Activated gamma-delta T cell treated with anti-CD3 and anti-CD28 coated beads, Interleukin-2, amount 50 U/mL, for 16 hours (primary cell): ENCODE results near the gene CFDP1.

Experiments
- DNase-seq: peaks from one replicate; pipeline ENCODE4 v3.0.0-alpha.2; 2020; ENCODE audit warnings: low read depth

The CFDP1 gene

DNA sequence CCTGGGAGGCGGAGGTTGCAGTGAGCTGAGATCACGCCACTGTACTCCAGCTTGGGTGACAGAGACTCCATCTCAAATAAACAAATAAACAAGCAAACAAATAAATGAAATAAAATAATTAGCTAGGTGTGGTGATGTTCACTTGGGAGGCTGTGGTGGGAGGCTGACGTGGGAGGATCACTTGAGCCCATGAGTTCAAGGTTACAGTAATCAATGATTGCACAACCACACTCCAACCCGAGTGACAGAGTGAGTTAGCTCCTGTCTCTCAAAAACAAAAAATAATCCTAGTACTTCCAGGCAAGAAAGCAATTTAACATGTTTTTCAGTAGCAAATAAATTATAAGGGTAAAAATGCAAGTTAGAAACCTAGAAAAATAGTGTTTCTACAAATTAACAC is 26.4 kb downstream of the CFDP1 start:
- DNase-seq = no peak

DNA sequence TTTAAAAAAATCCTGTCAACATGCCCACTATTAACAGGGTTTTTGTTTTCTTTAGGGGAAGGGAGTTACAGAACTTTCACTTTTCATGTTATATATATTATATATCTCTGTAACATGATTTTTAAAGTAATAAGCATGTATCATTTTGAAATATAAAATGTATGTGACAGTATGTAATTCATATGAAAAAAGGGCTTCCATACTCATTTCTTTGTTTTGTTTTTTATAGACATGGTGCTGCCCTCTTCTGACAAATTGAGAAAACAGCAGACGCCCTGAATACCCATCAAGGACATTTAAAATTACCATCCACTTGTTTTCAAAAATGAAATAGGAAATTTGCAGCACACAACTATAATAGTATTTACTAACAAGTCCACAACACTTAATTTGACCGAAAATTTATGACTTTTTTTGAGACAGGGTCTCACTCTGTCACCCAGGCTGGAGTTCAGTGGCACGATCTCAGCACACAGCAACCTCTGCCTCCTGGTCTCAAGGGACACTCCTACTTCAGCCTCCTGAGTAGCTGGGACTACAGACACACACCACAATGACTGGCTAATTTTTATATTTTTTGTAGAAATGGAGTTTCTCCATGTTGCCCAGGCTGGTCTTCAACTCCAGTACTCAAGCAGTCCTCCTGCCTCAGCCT is 30.4 kb downstream of the CFDP1 start:
- no peak for DNase-seq

GRCh38 chr16:75402159-75402820 is 31.0 kb downstream of the CFDP1 start:
- DNase-seq = no peak

DNA sequence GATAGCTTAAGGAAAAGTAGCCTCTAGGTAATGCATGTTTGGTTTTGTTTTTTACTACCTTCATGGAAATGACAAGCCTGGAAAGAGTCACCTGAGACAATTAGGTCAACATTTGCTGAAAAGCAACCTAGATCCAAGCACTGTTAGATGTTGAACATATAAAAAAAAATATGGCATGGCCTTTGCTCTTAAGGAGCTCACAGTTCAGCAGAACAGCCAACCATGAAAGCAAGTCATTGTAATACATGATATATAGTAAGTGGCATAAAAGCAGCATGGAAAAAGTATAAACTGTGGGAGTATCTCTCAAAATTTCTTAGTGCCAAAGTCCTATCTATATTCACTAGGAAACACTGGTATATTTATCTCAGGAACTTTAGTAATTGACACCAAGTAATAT is 31.6 kb downstream of the CFDP1 start:
- DNase-seq = no peak

DNA sequence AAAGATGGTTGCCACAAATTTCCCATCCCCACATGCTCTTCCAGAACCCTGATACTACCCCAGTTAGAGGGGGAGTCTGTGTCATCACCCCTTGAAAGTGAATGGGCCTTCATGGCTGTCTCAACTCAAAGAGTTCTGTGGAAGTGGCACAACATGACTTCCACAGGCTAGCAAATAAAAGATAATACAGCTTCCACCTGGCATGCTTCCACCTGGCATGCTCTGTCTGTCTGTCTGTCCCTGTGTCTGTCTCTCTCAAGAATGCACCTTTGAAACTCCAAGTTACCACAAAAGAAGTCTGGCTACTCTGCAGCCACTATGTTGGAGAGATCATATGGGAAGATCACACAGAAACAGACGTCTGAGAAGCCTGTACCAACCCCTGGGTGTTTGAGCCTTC is 35.0 kb downstream of the CFDP1 start:
- DNase-seq = no peak

DNA sequence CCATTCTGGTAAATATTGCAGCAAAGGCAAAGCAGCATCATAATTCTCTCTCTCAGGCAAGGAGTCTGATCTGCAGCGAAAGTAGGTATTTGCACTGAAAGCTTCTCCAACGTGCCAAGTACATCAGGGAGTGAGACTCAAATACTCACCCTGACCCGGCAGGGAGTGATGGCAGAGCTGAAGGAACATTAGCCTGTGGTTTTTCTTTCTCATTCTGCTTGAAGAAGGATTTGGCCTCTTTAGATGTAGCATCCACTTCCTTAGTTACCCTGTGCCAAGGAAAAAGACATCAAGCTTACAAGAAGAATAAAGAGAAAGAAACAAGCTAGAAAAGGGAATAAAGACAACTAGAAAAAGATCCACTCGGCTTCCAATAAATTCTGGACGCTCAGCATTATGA is 38.4 kb downstream of the CFDP1 start:
- no peak for DNase-seq

GRCh38 chr16:75392906-75393305 is 40.4 kb downstream of the CFDP1 start:
- DNase-seq = no peak

DNA sequence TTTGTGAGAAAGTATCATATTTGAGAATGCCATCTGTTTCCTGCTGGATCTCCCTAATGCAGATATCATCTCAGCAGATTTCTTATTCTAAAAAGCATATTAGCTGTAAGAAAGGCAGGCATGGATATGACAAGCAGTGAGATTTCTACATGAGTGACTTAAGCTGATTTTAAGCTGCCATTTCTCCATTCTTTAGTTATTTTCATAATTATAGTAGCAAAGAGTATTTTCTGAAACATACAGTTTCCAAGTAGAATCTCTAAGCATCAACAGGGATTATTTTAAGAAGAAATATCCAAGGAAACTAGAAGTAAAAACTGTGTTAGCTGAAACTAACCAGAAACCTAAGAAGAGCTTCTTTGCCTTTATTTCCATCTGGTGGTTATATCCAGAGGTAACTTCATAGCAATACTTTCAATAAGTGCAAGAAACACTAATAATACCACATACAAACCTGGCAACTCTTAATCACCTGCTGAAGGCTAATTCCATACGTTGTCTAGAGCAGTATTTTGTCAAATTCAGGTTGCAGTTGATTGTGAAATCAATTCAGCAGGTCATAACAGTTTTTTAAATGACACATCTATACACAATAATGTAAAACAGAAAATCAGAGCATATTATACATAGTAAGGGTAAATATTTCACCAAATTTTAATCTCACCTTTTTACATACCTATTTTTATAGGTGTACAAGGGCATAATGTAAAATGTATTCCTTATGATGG is 42.2 kb downstream of the CFDP1 start:
- no peak for DNase-seq

GRCh38 chr16:75389096-75389690 is 44.1 kb downstream of the CFDP1 start:
- DNase-seq = no peak

GRCh38 chr16:75387951-75388350 is 45.4 kb downstream of the CFDP1 start:
- no peak for DNase-seq

GRCh38 chr16:75385507-75386152 is 47.7 kb downstream of the CFDP1 start:
- no peak for DNase-seq

DNA sequence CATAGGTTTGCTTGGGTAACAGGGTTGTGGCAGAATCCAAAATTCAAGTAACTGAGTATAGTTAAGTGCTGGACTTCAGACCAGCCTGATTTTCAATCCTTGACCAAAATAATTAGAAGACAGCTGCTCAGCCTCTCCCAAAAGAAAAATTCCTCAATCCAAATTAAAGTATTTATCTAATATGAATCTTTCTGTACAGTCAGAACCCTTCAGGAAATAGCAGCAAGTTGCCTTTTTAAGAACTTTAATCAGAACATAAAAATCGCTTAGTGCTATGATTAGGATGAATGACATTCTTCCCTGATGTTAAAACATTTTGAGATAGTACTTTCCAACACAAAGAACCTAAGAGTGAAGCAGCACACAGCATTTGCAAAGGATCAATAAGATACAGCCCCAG is 50.2 kb downstream of the CFDP1 start:
- DNase-seq = no peak

- no peak for DNase-seq
Observed at GRCh38 chr16:75382611-75383010, 50.7 kb downstream of the CFDP1 start.

DNA sequence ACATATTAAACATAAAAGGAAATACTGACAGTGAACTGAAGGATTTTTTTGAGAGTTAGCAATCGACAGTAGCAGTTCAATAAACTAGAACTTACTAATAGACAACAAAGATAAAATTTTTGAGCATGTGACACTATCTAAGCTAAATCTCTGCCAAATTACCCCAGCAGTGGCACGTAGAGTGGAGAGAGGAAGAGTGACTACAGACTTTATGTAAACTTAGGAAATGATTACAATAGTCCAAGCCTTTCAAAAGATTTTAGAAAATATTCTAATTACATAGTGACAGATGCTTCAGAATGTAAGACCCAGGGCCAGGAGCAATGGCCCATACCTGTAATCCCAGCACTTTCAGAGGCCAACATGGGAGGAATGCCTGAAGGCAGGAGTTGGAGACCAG is 52.4 kb downstream of the CFDP1 start:
- DNase-seq = no peak

DNA sequence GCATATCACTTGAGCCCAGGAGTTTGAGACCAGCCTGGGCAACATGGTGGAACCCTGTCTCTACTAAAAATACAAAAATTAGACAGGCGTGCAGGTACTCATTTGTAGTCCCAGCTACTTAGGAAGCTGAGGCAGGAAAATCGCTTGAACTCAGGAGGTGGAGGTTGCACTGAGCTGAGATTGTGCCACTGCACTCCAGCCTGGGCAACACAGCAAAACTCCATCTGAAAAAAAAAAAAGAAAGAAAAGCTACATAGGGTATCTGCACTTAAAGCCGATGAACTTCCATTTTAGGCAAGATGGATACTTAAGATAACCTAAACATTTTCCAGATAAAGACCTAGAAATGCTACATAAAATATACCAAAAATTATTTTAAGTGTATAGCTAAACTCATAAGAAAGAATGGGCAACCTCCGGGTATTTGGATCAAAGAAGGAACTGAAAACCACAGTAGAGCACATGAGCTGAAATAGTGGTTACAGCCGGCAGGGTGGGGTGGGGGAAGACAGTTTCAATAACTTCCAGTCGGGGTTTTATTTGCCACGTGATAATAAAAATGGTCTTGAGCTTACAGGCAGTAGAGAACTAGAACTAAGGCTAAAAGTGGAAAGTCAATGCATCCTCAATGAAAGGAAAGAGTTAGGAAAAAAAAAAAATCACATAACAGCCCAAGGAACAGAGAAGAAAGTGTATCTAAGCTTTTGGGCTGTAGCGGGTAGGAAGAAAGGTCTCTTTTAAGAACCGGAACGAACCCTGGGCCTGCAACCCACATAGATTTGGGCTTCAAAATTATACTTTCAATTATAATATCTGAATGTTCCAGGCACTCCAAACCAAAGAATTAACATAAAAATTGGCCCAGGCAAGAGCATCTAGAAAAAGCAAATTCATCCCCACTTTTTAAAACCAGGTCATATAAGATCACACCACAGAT is 53.1 kb downstream of the CFDP1 start:
- DNase-seq = no peak

GRCh38 chr16:75379339-75379738 is 54.0 kb downstream of the CFDP1 start:
- DNase-seq = no peak

- no peak for DNase-seq
Observed at GRCh38 chr16:75378616-75379015, 54.7 kb downstream of the CFDP1 start.

DNA sequence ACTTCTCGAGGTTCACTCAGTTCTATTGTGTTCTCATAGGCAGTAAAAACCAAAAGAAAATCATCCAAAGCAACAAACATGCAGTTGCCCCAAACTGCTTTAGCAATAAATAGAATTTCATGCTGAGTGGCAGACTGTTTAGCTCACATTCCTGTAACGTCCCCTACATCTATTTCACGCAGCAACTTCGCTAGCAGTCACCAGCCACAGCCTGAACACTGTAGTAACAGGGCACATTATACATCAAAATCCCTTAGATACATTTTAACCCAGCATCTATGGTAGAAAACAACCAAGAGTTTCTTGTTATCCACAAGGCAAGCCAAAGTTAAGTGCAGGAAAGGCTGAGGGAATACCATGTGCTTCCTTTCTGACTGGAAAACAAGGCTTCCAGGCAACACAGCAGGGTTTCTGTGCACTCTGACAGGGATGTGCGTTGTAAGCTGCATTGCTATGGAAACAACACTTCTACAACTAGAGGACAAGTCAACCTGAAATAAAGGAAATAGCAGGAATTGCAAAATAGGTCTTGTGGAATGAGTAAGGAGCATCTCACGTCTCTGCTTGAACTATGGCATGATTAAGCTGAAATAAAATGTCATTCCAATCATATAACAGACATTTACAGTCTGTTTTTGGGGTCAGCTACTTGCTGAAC is 55.4 kb downstream of the CFDP1 start:
- DNase-seq = no peak

DNA sequence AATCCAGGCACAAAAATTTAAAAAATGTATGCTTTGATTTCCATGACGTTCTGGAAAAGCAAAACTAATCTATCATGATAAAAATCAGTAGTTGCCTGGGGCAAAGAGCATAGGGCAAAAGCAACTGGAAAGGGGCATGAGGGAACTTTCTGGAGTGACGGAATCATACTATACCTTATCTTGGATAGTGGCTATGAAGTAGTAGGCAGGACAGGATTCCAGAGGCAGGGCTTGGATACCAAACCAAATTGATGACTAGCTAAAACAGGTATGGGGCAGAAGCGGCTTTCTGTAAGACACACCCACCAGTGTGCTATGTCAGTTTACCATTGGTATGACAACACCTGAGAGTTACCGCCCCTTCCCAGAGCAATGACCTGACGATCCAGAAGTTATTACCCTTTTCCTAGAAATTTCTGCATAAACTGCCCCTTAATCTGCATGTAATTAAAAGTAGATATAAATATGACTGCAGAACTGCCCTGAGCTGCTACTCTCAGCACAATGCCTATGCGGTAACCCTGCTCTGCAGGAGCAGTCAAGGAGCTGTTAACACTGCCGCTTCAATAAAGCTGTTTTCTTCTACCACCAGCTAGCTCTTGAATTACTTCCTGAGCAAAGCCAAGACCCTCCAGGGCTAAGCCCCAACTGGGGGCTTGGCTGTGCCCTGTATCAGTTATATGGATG is 56.7 kb downstream of the CFDP1 start:
- no peak for DNase-seq

- no peak for DNase-seq
Observed at GRCh38 chr16:75374388-75374787, 58.9 kb downstream of the CFDP1 start.
